Transverse colon (tissue), 4 donors: ENCODE measurements around the gene FBN2. TPM values are rescaled to one million over a fixed set of nuclear protein-coding genes. Genes with fewer than 3 reads are reported as not detected.

Experiments
- DNase-seq: peaks from one replicate; pipeline ENCODE4 v3.0.0-alpha.2; 2019
- H3K27ac ChIP-seq, 4 donors: fragments of 200-600 bp; sonication (generic); 2 replicates each; pipeline ENCODE4 v1.5.1; 2016 to 2018; ENCODE audit warnings: inconsistent platforms in 4 of 4
- H3K27me3 ChIP-seq: fragments of 200-600 bp; sonication (generic); 2 replicates; pipeline ENCODE4 v1.5.1; 2017; ENCODE audit warnings: inconsistent platforms
- H3K36me3 ChIP-seq, 4 donors: fragments of 200-600 bp; sonication (generic); 2 replicates each; pipeline ENCODE4 v1.5.1; 2017 to 2019; ENCODE audit warnings: inconsistent platforms in 4 of 4
- H3K4me1 ChIP-seq, 4 donors: fragments of 200-600 bp; sonication (generic); 2 replicates each; pipeline ENCODE4 v1.5.1; 2017 to 2020; ENCODE audit warnings: inconsistent platforms in 4 of 4
- H3K4me3 ChIP-seq, 4 donors: fragments of 200-600 bp; sonication (generic); 1 replicate in 1 of 4; 2 replicates in 3 of 4; pipeline versions ENCODE4 v1.5.1 to v1.6.1; 2017 to 2019; ENCODE audit warnings: inconsistent platforms in 4 of 4
- H3K9me3 ChIP-seq, 2 donors: fragments of 200-600 bp; sonication (generic); 2 replicates each; pipeline ENCODE4 v1.5.1; 2017 to 2019; ENCODE audit warnings: inconsistent platforms in 2 of 2
- CTCF ChIP-seq, 5 experiments: fragments of 200-600 bp in 3 of 5; fragments of 450-650 bp in 2 of 5; sonication (generic) in 3 of 5; IDR thresholded peaks; 1 replicate in 2 of 5; 2 replicates in 3 of 5; pipeline ENCODE4 v1.5.1; 2016 to 2017; ENCODE audit warnings: antibody characterized with exemption in 5 of 5, inconsistent platforms in 3 of 5, mild to moderate bottlenecking in 2 of 5, moderate library complexity in 1 of 5
- EP300 ChIP-seq: sonication (generic); formaldehyde crosslinking; IDR thresholded peaks from one replicate; pipeline ENCODE4 v1.6.1; 2017; ENCODE audit warnings: antibody characterized with exemption, low read depth
- POLR2A ChIP-seq: fragments of 450-650 bp; IDR thresholded peaks from one replicate; pipeline ENCODE4 v1.6.1; 2016; ENCODE audit warnings: antibody characterized with exemption, mild to moderate bottlenecking, moderate library complexity
- POLR2AphosphoS5 ChIP-seq, 3 donors: sonication (generic); formaldehyde crosslinking; IDR thresholded peaks; one replicate each; pipeline ENCODE4 v1.6.1; 2016; ENCODE audit warnings: antibody characterized with exemption in 3 of 3
- WGBS, 2 donors: methylation state at CpG; one replicate each; pipeline ENCODE4 v1.1.5; 2018; ENCODE audit warnings: low coverage in 1 of 2; 5-methylcytosine and 5-hydroxymethylcytosine counted together
- in situ Hi-C, 4 donors: fragments of 200-750 bp; cut with MboI; loops; one replicate each; pipeline versions ENCODE4 v1.15.0 to v1.15.1; 2017; ENCODE audit warnings: low sequenced_read_pairs in 3 of 4, low pct_ligation_motif_present in 1 of 4, low pct_unique_long_range_greater_than_20kb in 1 of 4
- intact Hi-C: fragments of 100-400 bp; cut with DNase I; formaldehyde crosslinking; loops from one replicate; pipeline ENCODE4 v1.15.1; 2023; ENCODE audit warnings: low total_unique reads
- total RNA-seq, 4 donors: library from RNA; depleted of rRNA; stranded (reverse); fragments of >200 nt; gene quantifications; one replicate each; pipeline ENCODE4 v1.1.0, GENCODE V29; 2016

FBN2 gene
- total RNA-seq, 4 donors from 2014 or later: 0.79 to 16.1 (median 2.6) TPM

- Histone ChIP-seq H3K27me3 (no peaks in the 10 kb centered on the region), H3K36me3 (no peaks in the 10 kb centered on the region), H3K9me3 (no peaks in the 10 kb centered on the region), H3K4me3 (no peak overlapping the region), H3K4me1 (no peaks in the 10 kb centered on the region), H3K27ac (no peak overlapping the region)
- in situ Hi-C loops: no loop called here
- WGBS, 2 donors: 32 to 40% methylated on average over 2 of the region's 2 CpGs
- TF ChIP-seq POLR2A (no peak), CTCF (IDR thresholded peaks at IDR 0.05) (no peak), POLR2AphosphoS5 (IDR thresholded peaks at IDR 0.05) (no peak), EP300 (no peak)
- intact Hi-C loops: no loop called here
- DNase-seq: no peak
Measured at GRCh38 chr5:128566178-128566577, 28.1 kb upstream of the FBN2 start.

- no peaks in the 10 kb centered on the region for H3K36me3 ChIP-seq
- 78 to 82% methylated on average over 13 of the region's 13 CpGs for WGBS, 2 donors
- no peak for DNase-seq
- TF ChIP-seq POLR2A: no peak
- TF ChIP-seq EP300: no peak
- TF ChIP-seq POLR2AphosphoS5 (IDR thresholded peaks at IDR 0.05): no peak
- TF ChIP-seq CTCF (IDR thresholded peaks at IDR 0.05): no peak
- in situ Hi-C loops: no loop called here
- intact Hi-C loops: no loop called here
- no peaks in the 10 kb centered on the region for H3K9me3 ChIP-seq
- no peak overlapping the region for H3K4me3 ChIP-seq
- no peaks in the 10 kb centered on the region for H3K4me1 ChIP-seq
- no peak overlapping the region for H3K27ac ChIP-seq
- H3K27me3 ChIP-seq: no peaks in the 10 kb centered on the region
Measured at GRCh38 chr5:128559300-128560297, 21.6 kb upstream of the FBN2 start.

GRCh38 chr5:128553747-128554146, 15.7 kb upstream of the FBN2 start:
- intact Hi-C loops: no loop called here
- no peaks in the 10 kb centered on the region for H3K27me3 ChIP-seq
- no peaks in the 10 kb centered on the region for H3K36me3 ChIP-seq
- H3K4me1 ChIP-seq: no peaks in the 10 kb centered on the region
- no peak for TF ChIP-seq POLR2AphosphoS5 (IDR thresholded peaks at IDR 0.05)
- TF ChIP-seq CTCF (IDR thresholded peaks at IDR 0.05): no peak
- TF ChIP-seq EP300: no peak
- no peak for TF ChIP-seq POLR2A
- H3K4me3 ChIP-seq: no peak overlapping the region
- peaks cover 4 to 6% of the 10 kb centered on the region in 2 donors for H3K9me3 ChIP-seq
- in situ Hi-C loops: no loop called here
- H3K27ac ChIP-seq: no peak overlapping the region
- DNase-seq: no peak

GRCh38 chr5:128551476-128551875, 13.4 kb upstream of the FBN2 start:
- 100% methylated on average over 1 of the region's 1 CpG; no CpG with 5 or more reads in 1 of the 2 donors for WGBS, 2 donors
- Histone ChIP-seq H3K9me3 (peaks cover 4 to 6% of the 10 kb centered on the region in 2 donors), H3K4me1 (no peaks in the 10 kb centered on the region), H3K4me3 (no peak overlapping the region), H3K27ac (no peak overlapping the region), H3K36me3 (no peaks in the 10 kb centered on the region), H3K27me3 (no peaks in the 10 kb centered on the region)
- TF ChIP-seq EP300 (no peak), POLR2AphosphoS5 (IDR thresholded peaks at IDR 0.05) (no peak), POLR2A (no peak), CTCF (IDR thresholded peaks at IDR 0.05) (no peak)
- DNase-seq: no peak
- intact Hi-C loops (no loop called here), in situ Hi-C loops (no loop called here)
